Naive B cell (primary cell): ENCODE results near the gene LDLR. TPM values are rescaled to one million over a fixed set of nuclear protein-coding genes. Genes with fewer than 3 reads are reported as not detected.

Source experiments
- ATAC-seq, 2 donors: fragments of 150-1000 bp; cut with Tn5 transposase; 2 replicates each; pipeline ENCODE4 v1.10.0; 2021; ENCODE audit warnings: low read depth in 2 of 2, mild to moderate bottlenecking in 2 of 2, moderate library complexity in 2 of 2
- DNase-seq: peaks from one replicate; pipeline ENCODE4 v3.0.0; 2022
- H3K27ac Mint-ChIP-seq, 6 donors: one replicate each; pipeline ENCODE4 v1.8.0; 2020 to 2022; ENCODE audit warnings: mild to moderate bottlenecking in 6 of 6, mixed read lengths in 6 of 6, moderate library complexity in 5 of 6, inconsistent platforms in 2 of 6
- H3K27me3 Mint-ChIP-seq, 3 donors: one replicate each; pipeline ENCODE4 v1.8.0; 2021 to 2022; ENCODE audit warnings: mixed read lengths in 3 of 3, mild to moderate bottlenecking in 1 of 3
- H3K36me3 Mint-ChIP-seq, 2 donors: one replicate each; pipeline ENCODE4 v1.8.0; 2020 to 2022; ENCODE audit warnings: mixed read lengths in 2 of 2, inconsistent platforms in 1 of 2, mild to moderate bottlenecking in 1 of 2
- H3K4me1 Mint-ChIP-seq, 3 donors: one replicate each; pipeline ENCODE4 v1.8.0; 2020 to 2022; ENCODE audit warnings: mixed read lengths in 3 of 3, inconsistent platforms in 1 of 3, mild to moderate bottlenecking in 1 of 3, moderate library complexity in 1 of 3
- H3K4me3 Mint-ChIP-seq, 8 donors: one replicate each; pipeline ENCODE4 v1.8.0; 2020 to 2022; ENCODE audit warnings: mild to moderate bottlenecking in 8 of 8, mixed read lengths in 8 of 8, moderate library complexity in 8 of 8, inconsistent platforms in 2 of 8
- H3K9me3 Mint-ChIP-seq, 7 donors: one replicate each; pipeline ENCODE4 v1.8.0; 2020 to 2022; ENCODE audit warnings: mixed read lengths in 7 of 7, mild to moderate bottlenecking in 5 of 7, inconsistent platforms in 2 of 7, moderate library complexity in 1 of 7
- polyA plus RNA-seq, 6 donors: library from polyadenylated mRNA; unstranded; fragments of 300-500 nt; fragmentation: Illumina TruSeq; gene quantifications; one replicate each; pipeline ENCODE4 v1.2.3, GENCODE V29; 2021; ENCODE audit warnings: low read depth in 6 of 6

The LDLR gene
- 1 to 10 TPM in 3 of 6 donors, under 1 TPM in 3; 0.35 to 2.6 (median 1.0) TPM for polyA plus RNA-seq

GRCh38 chr19:11089254-11090013 is at the start of gene LDLR:
Gene LDLR, plus strand, starts transcription at chr19:11089463. Its CDS starts 86 bp downstream, at chr19:11089549.
- Mint-ChIP-seq H3K4me3 (peak within 1 kb of the TSS; percentile 69 to 87 (median 72)), H3K27ac (peak within 1 kb of the TSS; percentile 10 to 83 (median 80)), H3K9me3 (peaks cover 0 to 18% (median 13%) of the 10 kb centered on the region in 7 donors), H3K27me3 (peaks cover 0 to 23% (median 17%) of the 10 kb centered on the region in 3 donors), H3K4me1 (peaks cover 4 to 34% (median 21%) of the 10 kb centered on the region in 3 donors), H3K36me3 (no peaks in the 10 kb centered on the region)
- no peak for ATAC-seq
- DNase-seq, result peak; percentile 23

- Mint-ChIP-seq H3K27ac (no peak overlapping the region), H3K27me3 (peaks cover 27 to 44% (median 37%) of the 10 kb centered on the region in 3 donors), H3K36me3 (peaks cover 49 to 59% of the 10 kb centered on the region in 2 donors), H3K4me1 (peaks cover 10 to 29% (median 24%) of the 10 kb centered on the region in 3 donors), H3K4me3 (no peak overlapping the region), H3K9me3 (no peaks in the 10 kb centered on the region)
- DNase-seq (no peak), ATAC-seq (no peak)
Measured at GRCh38 chr19:11041194-11041593, 48.1 kb upstream of the LDLR start.

- Mint-ChIP-seq H3K36me3 (peaks cover 44 to 56% of the 10 kb centered on the region in 2 donors), H3K9me3 (no peaks in the 10 kb centered on the region), H3K27me3 (peaks cover 25 to 44% (median 37%) of the 10 kb centered on the region in 3 donors), H3K4me1 (peaks cover 15 to 35% (median 25%) of the 10 kb centered on the region in 3 donors), H3K4me3 (no peak overlapping the region), H3K27ac (peak overlapping the region in 1 of 6 donors; percentile 51)
- ATAC-seq (no peak), DNase-seq (no peak)
Measured at GRCh38 chr19:11041966-11042627, 47.2 kb upstream of the LDLR start.

- ATAC-seq (no peak), DNase-seq (no peak)
- peaks cover 32 to 35% of the 10 kb centered on the region in 2 donors for H3K36me3 Mint-ChIP-seq
- H3K4me1 Mint-ChIP-seq, result peaks cover 29 to 48% (median 43%) of the 10 kb centered on the region in 3 donors
- H3K9me3 Mint-ChIP-seq, result no peaks in the 10 kb centered on the region
- peak overlapping the region in 2 of 6 donors; percentile 6 to 12 for H3K27ac Mint-ChIP-seq
- H3K4me3 Mint-ChIP-seq, result no peak overlapping the region
- H3K27me3 Mint-ChIP-seq, result peaks cover 23 to 39% (median 30%) of the 10 kb centered on the region in 3 donors
Measured at GRCh38 chr19:11044431-11044830, 44.8 kb upstream of the LDLR start.

GRCh38 chr19:11045536-11045935 is 43.7 kb upstream of the LDLR start:
- H3K4me1 Mint-ChIP-seq, result peaks cover 32 to 59% (median 54%) of the 10 kb centered on the region in 3 donors
- ATAC-seq, result no peak
- peaks cover 23 to 39% (median 30%) of the 10 kb centered on the region in 3 donors for H3K27me3 Mint-ChIP-seq
- no peak overlapping the region for H3K27ac Mint-ChIP-seq
- no peak for DNase-seq
- peak overlapping the region in 4 of 8 donors; percentile 53 to 79 (median 68) for H3K4me3 Mint-ChIP-seq
- peaks cover 32 to 33% of the 10 kb centered on the region in 2 donors for H3K36me3 Mint-ChIP-seq
- no peaks in the 10 kb centered on the region for H3K9me3 Mint-ChIP-seq

- H3K4me3 Mint-ChIP-seq, result peak overlapping the region in 7 of 8 donors; percentile 5 to 89 (median 70)
- peak in 1 of 2 donors; percentile 20 for ATAC-seq
- peak overlapping the region in 4 of 6 donors; percentile 11 to 82 (median 70) for H3K27ac Mint-ChIP-seq
- no peaks in the 10 kb centered on the region for H3K9me3 Mint-ChIP-seq
- H3K27me3 Mint-ChIP-seq, result peaks cover 18 to 29% (median 22%) of the 10 kb centered on the region in 3 donors
- peak; percentile 30 for DNase-seq
- peaks cover 23 to 24% of the 10 kb centered on the region in 2 donors for H3K36me3 Mint-ChIP-seq
- peaks cover 33 to 71% (median 65%) of the 10 kb centered on the region in 3 donors for H3K4me1 Mint-ChIP-seq
Measured at GRCh38 chr19:11046605-11047354, 42.5 kb upstream of the LDLR start.

- Mint-ChIP-seq H3K4me3 (peak overlapping the region in 5 of 8 donors; percentile 41 to 85 (median 73)), H3K36me3 (peaks cover 13 to 15% of the 10 kb centered on the region in 2 donors), H3K4me1 (peaks cover 44 to 82% (median 76%) of the 10 kb centered on the region in 3 donors), H3K9me3 (no peaks in the 10 kb centered on the region), H3K27me3 (peaks cover 12 to 22% (median 18%) of the 10 kb centered on the region in 3 donors), H3K27ac (peak overlapping the region in 1 of 6 donors; percentile 54)
- ATAC-seq (no peak), DNase-seq (no peak)
Measured at GRCh38 chr19:11047866-11048265, 41.4 kb upstream of the LDLR start.

- ATAC-seq, result no peak
- Mint-ChIP-seq H3K27ac (peak overlapping the region in 2 of 6 donors; percentile 73 to 80), H3K27me3 (peaks cover 0 to 16% (median 13%) of the 10 kb centered on the region in 3 donors), H3K9me3 (no peaks in the 10 kb centered on the region), H3K4me1 (peaks cover 50 to 90% (median 90%) of the 10 kb centered on the region in 3 donors), H3K4me3 (peak overlapping the region; percentile 9 to 85 (median 70)), H3K36me3 (peaks cover 0 to 3% of the 10 kb centered on the region in 2 donors)
- DNase-seq, result no peak
Measured at GRCh38 chr19:11050323-11051114, 38.7 kb upstream of the LDLR start.

- Mint-ChIP-seq H3K9me3 (no peaks in the 10 kb centered on the region), H3K27me3 (peaks cover 9 to 24% (median 14%) of the 10 kb centered on the region in 3 donors), H3K4me3 (no peak overlapping the region), H3K36me3 (peaks cover 7 to 12% of the 10 kb centered on the region in 2 donors), H3K27ac (no peak overlapping the region), H3K4me1 (peaks cover 31 to 58% (median 57%) of the 10 kb centered on the region in 3 donors)
- DNase-seq (no peak), ATAC-seq (no peak)
Measured at GRCh38 chr19:11053817-11054195, 35.5 kb upstream of the LDLR start.

- no peak for ATAC-seq
Measured at GRCh38 chr19:11054200-11054599, 35.1 kb upstream of the LDLR start.

GRCh38 chr19:11054628-11055027 is 34.6 kb upstream of the LDLR start:
- Mint-ChIP-seq H3K4me1 (peaks cover 25 to 50% (median 48%) of the 10 kb centered on the region in 3 donors), H3K27ac (peak overlapping the region in 1 of 6 donors; percentile 44), H3K27me3 (peaks cover 9 to 24% (median 14%) of the 10 kb centered on the region in 3 donors), H3K9me3 (no peaks in the 10 kb centered on the region), H3K4me3 (peak overlapping the region in 2 of 8 donors; percentile 25 to 55), H3K36me3 (peaks cover 13 to 17% of the 10 kb centered on the region in 2 donors)
- ATAC-seq, result no peak
- DNase-seq, result no peak

More at GRCh38 chr19:11054200-11054599, 35.1 kb upstream of the LDLR start:
- Mint-ChIP-seq H3K36me3 (peaks cover 8 to 14% of the 10 kb centered on the region in 2 donors), H3K4me3 (no peak overlapping the region), H3K4me1 (peaks cover 27 to 54% (median 53%) of the 10 kb centered on the region in 3 donors), H3K27me3 (peaks cover 9 to 24% (median 14%) of the 10 kb centered on the region in 3 donors), H3K9me3 (no peaks in the 10 kb centered on the region), H3K27ac (no peak overlapping the region)
- no peak for DNase-seq
